CD4-positive, alpha-beta T cell (primary cell): ENCODE measurements around the gene FCF1. TPM values are rescaled to one million over a fixed set of nuclear protein-coding genes. Genes with fewer than 3 reads are reported as not detected.

Experiments
- ATAC-seq: fragments of 200-7000 bp; cut with Tn5 transposase; one replicate; pipeline ENCODE4 v1.10.0; 2022; ENCODE audit warnings: mild to moderate bottlenecking; ENCODE audit not compliant: poor library complexity
- CTCF ChIA-PET: fragments of 350-600 bp; sonication (Branson Sonifier 250); formaldehyde crosslinking; loops from one replicate; lab custom pipeline; 2021; ENCODE audit warnings: antibody characterized with exemption, inconsistent platforms; lab: Charles Lee
- POLR2A ChIA-PET: fragments of 350-600 bp; sonication (Branson Sonifier 250); formaldehyde crosslinking; loops from one replicate; lab custom pipeline; 2021; ENCODE audit warnings: antibody characterized with exemption, inconsistent platforms; lab: Charles Lee
- DNase-seq, 14 experiments: peaks; one replicate each; pipeline ENCODE4 v3.0.0-alpha.2; 2013 to 2020; ENCODE audit warnings: mixed read lengths in 2 of 14
- H3K27ac ChIP-seq, 2 donors: one replicate each; pipeline versions ENCODE4 v1.5.1 to v1.7.0; 2013; ENCODE audit warnings: low read length in 2 of 2, low read depth in 1 of 2, mild to moderate bottlenecking in 1 of 2
- H3K27me3 ChIP-seq, 2 experiments: 1 replicate in 1 of 2; 2 replicates in 1 of 2; pipeline versions ENCODE4 v1.6.1 to v1.7.0; 2013; ENCODE audit warnings: low read length in 2 of 2, control low read depth in 1 of 2, mild to moderate bottlenecking in 1 of 2, moderate library complexity in 1 of 2; ENCODE audit not compliant: insufficient read depth in 2 of 2, control insufficient read depth in 1 of 2
- H3K36me3 ChIP-seq: one replicate; pipeline ENCODE4 v1.6.1; 2013; ENCODE audit warnings: low read length, control low read depth; ENCODE audit not compliant: insufficient read depth
- H3K4me1 ChIP-seq: one replicate; pipeline ENCODE4 v1.6.1; 2013; ENCODE audit warnings: low read length, control low read depth; ENCODE audit not compliant: insufficient read depth
- H3K4me3 ChIP-seq: one replicate; pipeline ENCODE4 v1.5.1; 2013; ENCODE audit warnings: mild to moderate bottlenecking, low read length, moderate library complexity
- H3K9me3 ChIP-seq, 2 experiments: 1 replicate in 1 of 2; 2 replicates in 1 of 2; pipeline versions ENCODE4 v1.6.1 to v1.7.0; 2013; ENCODE audit warnings: low read length in 2 of 2, mild to moderate bottlenecking in 2 of 2, control low read depth in 1 of 2, moderate library complexity in 1 of 2; ENCODE audit not compliant: control insufficient read depth in 1 of 2, insufficient read depth in 1 of 2
- H3K27ac Mint-ChIP-seq: one replicate; pipeline ENCODE4 v1.8.0; 2020; ENCODE audit warnings: mixed read lengths
- H3K27me3 Mint-ChIP-seq: one replicate; pipeline ENCODE4 v1.8.0; 2021; ENCODE audit warnings: mixed read lengths
- H3K36me3 Mint-ChIP-seq: one replicate; pipeline ENCODE4 v1.8.0; 2021; ENCODE audit warnings: low read depth, mixed read lengths
- H3K4me1 Mint-ChIP-seq: one replicate; pipeline ENCODE4 v1.8.0; 2021; ENCODE audit warnings: low read depth, mixed read lengths
- H3K4me3 Mint-ChIP-seq: one replicate; pipeline ENCODE4 v1.8.0; 2020; ENCODE audit warnings: mild to moderate bottlenecking, mixed read lengths
- H3K9me3 Mint-ChIP-seq: one replicate; pipeline ENCODE4 v1.8.0; 2020; ENCODE audit warnings: mixed read lengths
- intact Hi-C, 2 experiments: fragments of 100-400 bp; cut with DNase I in 1 of 2; cut with micrococcal nuclease in 1 of 2; formaldehyde crosslinking; loops; one replicate each; pipeline versions ENCODE4 v1.15.1 to v1.9.0; 2023 to 2025; cut with DNase I, micrococcal nuclease
- total RNA-seq, 174 experiments: library from RNA in 2 of 174; stranded (reverse) in 2 of 174; gene quantifications; one replicate each; pipeline ENCODE4 v1.2.3 and lab custom pipeline; 2021 to 2026
- TF ChIP-seq, protein P1 (sequence below): fragments of 200-600 bp; IDR thresholded peaks from one replicate; pipeline ENCODE4 v1.8.0; 2022; ENCODE audit warnings: antibody characterized with exemption, mild to moderate bottlenecking

FCF1 gene
- total RNA-seq, 2 experiments from 2014 or later: 31.9 to 32.9 TPM

DNA sequence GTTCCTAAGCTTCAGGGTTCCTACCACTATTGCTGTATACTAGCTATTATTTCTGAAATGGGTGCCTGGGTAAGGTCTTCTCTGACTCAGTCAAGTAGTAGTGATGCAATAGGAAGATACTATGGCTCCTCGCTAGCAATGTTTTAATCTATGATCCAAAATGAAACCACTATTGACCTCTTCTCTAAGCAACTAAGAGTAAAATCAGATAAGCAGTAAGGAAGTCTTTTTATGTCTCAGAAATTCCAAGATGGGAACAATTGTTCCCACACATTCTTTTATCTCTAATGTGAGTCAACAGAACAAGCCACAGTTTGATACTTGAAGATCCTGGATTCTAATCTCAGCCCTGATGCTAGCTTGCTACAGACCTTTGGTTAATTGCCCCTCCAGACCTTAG, 45.2 kb upstream of the FCF1 start:
- no peaks in the 10 kb centered on the region for H3K27me3 ChIP-seq
- ChIA-PET CTCF (interaction anchor here (1.4 kb wide), 1 partner anchor 59 kb away, joined by 5 read pairs; no protein-coding TSS in a partner anchor), POLR2A (no interaction called here)
- no peaks in the 10 kb centered on the region for H3K4me1 Mint-ChIP-seq
- intact Hi-C loops: no loop called here
- H3K4me1 ChIP-seq: no peaks in the 10 kb centered on the region
- no peaks in the 10 kb centered on the region for H3K9me3 ChIP-seq
- H3K36me3 ChIP-seq: peaks cover 86% of the 10 kb centered on the region
- H3K27ac ChIP-seq: no peak overlapping the region
- H3K27me3 Mint-ChIP-seq: no peaks in the 10 kb centered on the region
- H3K27ac Mint-ChIP-seq: no peak overlapping the region
- ATAC-seq (no peak), DNase-seq (no peak)
- H3K4me3 ChIP-seq: no peak overlapping the region
- no peak overlapping the region for H3K4me3 Mint-ChIP-seq
- no peaks in the 10 kb centered on the region for H3K9me3 Mint-ChIP-seq
- TF ChIP-seq, protein P1, sequence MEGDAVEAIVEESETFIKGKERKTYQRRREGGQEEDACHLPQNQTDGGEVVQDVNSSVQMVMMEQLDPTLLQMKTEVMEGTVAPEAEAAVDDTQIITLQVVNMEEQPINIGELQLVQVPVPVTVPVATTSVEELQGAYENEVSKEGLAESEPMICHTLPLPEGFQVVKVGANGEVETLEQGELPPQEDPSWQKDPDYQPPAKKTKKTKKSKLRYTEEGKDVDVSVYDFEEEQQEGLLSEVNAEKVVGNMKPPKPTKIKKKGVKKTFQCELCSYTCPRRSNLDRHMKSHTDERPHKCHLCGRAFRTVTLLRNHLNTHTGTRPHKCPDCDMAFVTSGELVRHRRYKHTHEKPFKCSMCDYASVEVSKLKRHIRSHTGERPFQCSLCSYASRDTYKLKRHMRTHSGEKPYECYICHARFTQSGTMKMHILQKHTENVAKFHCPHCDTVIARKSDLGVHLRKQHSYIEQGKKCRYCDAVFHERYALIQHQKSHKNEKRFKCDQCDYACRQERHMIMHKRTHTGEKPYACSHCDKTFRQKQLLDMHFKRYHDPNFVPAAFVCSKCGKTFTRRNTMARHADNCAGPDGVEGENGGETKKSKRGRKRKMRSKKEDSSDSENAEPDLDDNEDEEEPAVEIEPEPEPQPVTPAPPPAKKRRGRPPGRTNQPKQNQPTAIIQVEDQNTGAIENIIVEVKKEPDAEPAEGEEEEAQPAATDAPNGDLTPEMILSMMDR: no peak
- H3K36me3 Mint-ChIP-seq: peaks cover 93% of the 10 kb centered on the region

DNA sequence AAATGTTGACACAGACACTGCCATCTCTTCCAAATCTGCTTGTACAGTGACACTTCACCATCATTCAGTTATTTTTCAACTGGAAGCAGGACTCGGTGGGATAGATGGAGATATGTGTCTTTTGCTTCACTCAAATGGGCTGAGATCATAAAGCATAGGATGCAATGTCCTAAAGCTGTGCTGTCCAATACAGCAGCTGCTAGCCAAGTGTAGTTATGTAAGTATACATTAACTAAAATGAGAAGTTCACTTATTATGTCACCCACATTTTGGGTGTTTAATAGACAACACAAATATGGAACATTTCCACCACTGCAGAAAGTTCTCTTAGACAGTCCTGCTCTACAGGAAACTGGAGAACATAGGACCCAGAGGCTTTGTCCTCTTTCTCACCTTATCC, 43.7 kb upstream of the FCF1 start:
- TF ChIP-seq, protein P1: no peak
- H3K36me3 ChIP-seq: peaks cover 86% of the 10 kb centered on the region
- Mint-ChIP-seq H3K36me3 (peaks cover 93% of the 10 kb centered on the region), H3K27me3 (no peaks in the 10 kb centered on the region), H3K9me3 (no peaks in the 10 kb centered on the region), H3K27ac (no peak overlapping the region), H3K4me3 (no peak overlapping the region), H3K4me1 (no peaks in the 10 kb centered on the region)
- POLR2A ChIA-PET: no interaction called here
- H3K9me3 ChIP-seq: no peaks in the 10 kb centered on the region
- no peak for ATAC-seq
- H3K4me3 ChIP-seq: no peak overlapping the region
- CTCF ChIA-PET: no interaction called here
- H3K27ac ChIP-seq: no peak overlapping the region
- no peak for DNase-seq
- intact Hi-C loops: no loop called here
- no peaks in the 10 kb centered on the region for H3K4me1 ChIP-seq
- H3K27me3 ChIP-seq: no peaks in the 10 kb centered on the region

DNA sequence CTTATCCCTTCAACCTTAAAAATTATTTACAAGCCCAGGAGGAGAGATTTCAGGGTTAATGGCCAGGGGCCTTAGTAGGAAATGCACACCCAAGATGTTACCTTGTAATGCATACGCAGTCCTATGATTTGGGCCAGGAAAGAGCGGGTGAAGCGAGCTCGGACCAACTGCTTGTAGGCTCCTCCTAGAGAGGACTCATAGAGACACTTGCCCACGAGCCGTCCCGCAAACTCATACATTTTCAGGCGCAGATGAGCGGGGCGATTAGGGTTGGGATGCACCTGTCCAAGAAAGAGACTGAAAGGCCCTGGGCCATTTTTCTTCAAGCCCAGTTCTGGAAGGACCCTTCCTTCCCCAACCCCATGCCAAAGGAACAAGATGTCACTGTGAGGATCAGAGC, 43.1 kb upstream of the FCF1 start:
- no peaks in the 10 kb centered on the region for H3K27me3 Mint-ChIP-seq
- ChIA-PET CTCF (interaction anchor here (0.6 kb wide), 1 partner anchor 743 kb away, joined by 3 read pairs; no protein-coding TSS in a partner anchor), POLR2A (no interaction called here)
- DNase-seq: no peak
- intact Hi-C loops: loop anchor here in 1 of 2 experiments (10.0 kb wide), 1 partner anchor 305 kb away; no protein-coding TSS in a partner anchor
- H3K27ac Mint-ChIP-seq: no peak overlapping the region
- Histone ChIP-seq H3K36me3 (peaks cover 88% of the 10 kb centered on the region), H3K27ac (no peak overlapping the region), H3K4me3 (no peak overlapping the region), H3K9me3 (no peaks in the 10 kb centered on the region), H3K4me1 (no peaks in the 10 kb centered on the region), H3K27me3 (no peaks in the 10 kb centered on the region)
- TF ChIP-seq, protein P1: no peak
- no peak overlapping the region for H3K4me3 Mint-ChIP-seq
- H3K4me1 Mint-ChIP-seq: no peaks in the 10 kb centered on the region
- no peak for ATAC-seq
- peaks cover 92% of the 10 kb centered on the region for H3K36me3 Mint-ChIP-seq
- no peaks in the 10 kb centered on the region for H3K9me3 Mint-ChIP-seq
